Measurements from ENCODE around the gene ANKFY1. TPM values are rescaled to one million over a fixed set of nuclear protein-coding genes. Genes with fewer than 3 reads are reported as not detected.

The ANKFY1 gene
- total RNA-seq, 1 donor from 2014 or later = 80.5 TPM

GRCh38 chr17:4148611-4149308 is 115.0 kb downstream of the ANKFY1 start:
- Mint-ChIP-seq H3K27ac (ENCODE audit: unreplicated experiment) (no peak overlapping the region), H3K9me3 (ENCODE audit: unreplicated experiment) (no peaks in the 10 kb centered on the region), H3K36me3 (ENCODE audit: unreplicated experiment) (peaks cover 3% of the 10 kb centered on the region), H3K27me3 (ENCODE audit: unreplicated experiment) (peaks cover 3% of the 10 kb centered on the region), H3K4me1 (ENCODE audit: low read depth, unreplicated experiment) (no peaks in the 10 kb centered on the region), H3K4me3 (ENCODE audit: unreplicated experiment) (no peak overlapping the region)
- DNase-seq = no peak
- TF ChIP-seq CTCF (IDR thresholded peaks at IDR 0.05; ENCODE audit: partially characterized antibody, unreplicated experiment) = no peak

GRCh38 chr17:4147751-4148310 is 115.9 kb downstream of the ANKFY1 start:
- H3K4me3 Mint-ChIP-seq (ENCODE audit: unreplicated experiment) = no peak overlapping the region
- peaks cover under 1% of the 10 kb centered on the region for H3K36me3 Mint-ChIP-seq (ENCODE audit: unreplicated experiment)
- no peak for DNase-seq
- H3K9me3 Mint-ChIP-seq (ENCODE audit: unreplicated experiment) = peaks cover 6% of the 10 kb centered on the region
- no peaks in the 10 kb centered on the region for H3K4me1 Mint-ChIP-seq (ENCODE audit: low read depth, unreplicated experiment)
- TF ChIP-seq CTCF (IDR thresholded peaks at IDR 0.05; ENCODE audit: partially characterized antibody, unreplicated experiment) = no peak
- peaks cover 8% of the 10 kb centered on the region for H3K27me3 Mint-ChIP-seq (ENCODE audit: unreplicated experiment)
- H3K27ac Mint-ChIP-seq (ENCODE audit: unreplicated experiment) = no peak overlapping the region

- no peak overlapping the region for H3K27ac Mint-ChIP-seq (ENCODE audit: unreplicated experiment)
- TF ChIP-seq CTCF (IDR thresholded peaks at IDR 0.05; ENCODE audit: partially characterized antibody, unreplicated experiment) = no peak
- no peak overlapping the region for H3K4me3 Mint-ChIP-seq (ENCODE audit: unreplicated experiment)
- H3K9me3 Mint-ChIP-seq (ENCODE audit: unreplicated experiment) = peaks cover 11% of the 10 kb centered on the region
- H3K27me3 Mint-ChIP-seq (ENCODE audit: unreplicated experiment) = peaks cover 8% of the 10 kb centered on the region
- DNase-seq = no peak
- no peaks in the 10 kb centered on the region for H3K36me3 Mint-ChIP-seq (ENCODE audit: unreplicated experiment)
- no peaks in the 10 kb centered on the region for H3K4me1 Mint-ChIP-seq (ENCODE audit: low read depth, unreplicated experiment)
These were observed 117.1 kb downstream of the ANKFY1 start for GRCh38 chr17:4146641-4147040.

GRCh38 chr17:4144422-4144747 is 119.4 kb downstream of the ANKFY1 start:
- peaks cover 8% of the 10 kb centered on the region for H3K27me3 Mint-ChIP-seq (ENCODE audit: unreplicated experiment)
- peak overlapping the region; percentile 96 for H3K4me3 Mint-ChIP-seq (ENCODE audit: unreplicated experiment)
- H3K9me3 Mint-ChIP-seq (ENCODE audit: unreplicated experiment) = peaks cover 12% of the 10 kb centered on the region
- H3K36me3 Mint-ChIP-seq (ENCODE audit: unreplicated experiment) = no peaks in the 10 kb centered on the region
- DNase-seq = no peak
- peak overlapping the region; percentile 98 for H3K27ac Mint-ChIP-seq (ENCODE audit: unreplicated experiment)
- TF ChIP-seq CTCF (IDR thresholded peaks at IDR 0.05; ENCODE audit: partially characterized antibody, unreplicated experiment) = no peak
- peaks cover 10% of the 10 kb centered on the region for H3K4me1 Mint-ChIP-seq (ENCODE audit: low read depth, unreplicated experiment)

Measured in glutamatergic neuron (in vitro differentiated cells).